ENCODE measurements around the gene WIPF1.

The WIPF1 gene

GRCh38 chr2:174566871-174567270, 30.7 kb downstream of the WIPF1 start:
- TF ChIP-seq POLR2AphosphoS5 (IDR thresholded peaks at IDR 0.05; ENCODE audit: low read depth, low read length) (no peak), TAF1 (IDR thresholded peaks at IDR 0.05; ENCODE audit: borderline replicate concordance, insufficient read depth, low read length) (no peak), REST (IDR thresholded peaks at IDR 0.05; ENCODE audit: insufficient read depth in 1 of 2, low read depth in 2 of 2, low read length in 2 of 2) (no peak), SIN3A (IDR thresholded peaks at IDR 0.05; ENCODE audit: borderline replicate concordance, insufficient read depth, low read length) (no peak), FOXP2 (optimal IDR thresholded peaks at IDR 0.05; ENCODE audit: borderline replicate concordance, extremely low read depth, extremely low read length, insufficient read depth) (no peak)

- TF ChIP-seq POLR2AphosphoS5 (IDR thresholded peaks at IDR 0.05; ENCODE audit: low read depth, low read length) (no peak), TAF1 (IDR thresholded peaks at IDR 0.05; ENCODE audit: borderline replicate concordance, insufficient read depth, low read length) (no peak), FOXP2 (optimal IDR thresholded peaks at IDR 0.05; ENCODE audit: borderline replicate concordance, extremely low read depth, extremely low read length, insufficient read depth) (no peak), REST (IDR thresholded peaks at IDR 0.05; ENCODE audit: insufficient read depth in 1 of 2, low read depth in 2 of 2, low read length in 2 of 2) (no peak), SIN3A (IDR thresholded peaks at IDR 0.05; ENCODE audit: borderline replicate concordance, insufficient read depth, low read length) (no peak)
These were observed 33.9 kb downstream of the WIPF1 start for GRCh38 chr2:174563530-174564282.

GRCh38 chr2:174561972-174562370, 35.6 kb downstream of the WIPF1 start:
- no peak for TF ChIP-seq REST (IDR thresholded peaks at IDR 0.05; ENCODE audit: insufficient read depth in 1 of 2, low read depth in 2 of 2, low read length in 2 of 2)

GRCh38 chr2:174561283-174561971, 36.2 kb downstream of the WIPF1 start:
- TF ChIP-seq TAF1 (IDR thresholded peaks at IDR 0.05; ENCODE audit: borderline replicate concordance, insufficient read depth, low read length) = no peak
- no peak for TF ChIP-seq FOXP2 (optimal IDR thresholded peaks at IDR 0.05; ENCODE audit: borderline replicate concordance, extremely low read depth, extremely low read length, insufficient read depth)
- TF ChIP-seq POLR2AphosphoS5 (IDR thresholded peaks at IDR 0.05; ENCODE audit: low read depth, low read length) = no peak

GRCh38 chr2:174560737-174561136, 36.9 kb downstream of the WIPF1 start:
- no peak for TF ChIP-seq TAF1 (IDR thresholded peaks at IDR 0.05; ENCODE audit: borderline replicate concordance, insufficient read depth, low read length)
- TF ChIP-seq REST (IDR thresholded peaks at IDR 0.05; ENCODE audit: insufficient read depth in 1 of 2, low read depth in 2 of 2, low read length in 2 of 2) = no peak
- no peak for TF ChIP-seq SIN3A (IDR thresholded peaks at IDR 0.05; ENCODE audit: borderline replicate concordance, insufficient read depth, low read length)
- no peak for TF ChIP-seq POLR2AphosphoS5 (IDR thresholded peaks at IDR 0.05; ENCODE audit: low read depth, low read length)
- TF ChIP-seq FOXP2 (optimal IDR thresholded peaks at IDR 0.05; ENCODE audit: borderline replicate concordance, extremely low read depth, extremely low read length, insufficient read depth) = no peak

Measured in PFSK-1 (cell line).